ENCODE measurements around the gene DPP6. TPM values are rescaled to one million over a fixed set of nuclear protein-coding genes. Genes with fewer than 3 reads are reported as not detected.
"Not testable (repeated sequence)": the region's sequence is repeated elsewhere in the genome, so short reads cannot be mapped to it uniquely, and the experiment has no call there.

Gene DPP6
- total RNA-seq, 1 experiment from 2014 or later = not detected

DNA sequence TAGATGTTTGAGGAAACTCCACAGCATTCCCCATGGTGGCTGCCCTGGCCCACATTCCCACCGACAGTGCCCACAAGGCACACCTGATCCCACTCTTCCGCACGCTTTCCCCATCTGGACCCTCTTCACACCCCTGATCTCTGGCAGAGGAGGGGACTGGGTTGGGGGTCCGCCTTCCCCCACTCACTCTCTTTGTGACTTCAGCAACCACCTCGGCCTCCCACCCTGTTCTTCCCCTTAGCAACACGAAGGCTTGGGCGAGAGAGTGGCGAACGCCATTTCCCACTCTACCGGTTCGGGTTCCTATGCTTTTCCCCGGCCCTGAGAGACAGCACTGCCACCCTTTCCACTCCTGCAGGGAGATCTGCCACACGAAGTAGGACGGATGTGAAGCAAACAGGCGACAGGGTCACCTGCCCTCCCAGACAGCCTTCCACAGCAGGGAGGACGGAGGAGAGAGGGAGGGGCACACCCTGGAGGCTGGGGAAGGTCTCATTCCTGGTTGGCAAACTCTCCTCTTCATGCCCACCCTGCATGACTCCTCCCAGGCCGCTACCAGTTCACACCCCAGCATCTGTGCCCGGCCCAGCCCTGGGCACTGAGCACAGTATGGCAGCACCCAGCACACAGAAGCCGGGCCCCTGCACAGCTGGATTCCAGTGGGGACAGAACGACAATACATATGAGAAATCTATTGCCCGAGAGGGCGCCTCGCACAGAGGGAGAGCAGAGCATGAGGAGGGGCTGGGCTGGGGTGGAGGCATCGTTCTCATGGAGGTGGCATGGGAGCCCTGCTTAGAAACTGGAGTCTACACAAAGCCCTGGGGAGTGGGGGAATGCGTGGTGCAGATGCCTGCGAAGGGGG, 857.3 kb downstream of the DPP6 start:
- no peak for DNase-seq (ENCODE audit: low spot score)

- DNase-seq (ENCODE audit: low spot score) = no peak
These were observed 857.9 kb downstream of the DPP6 start for GRCh38 chr7:154910125-154910524.

DNA sequence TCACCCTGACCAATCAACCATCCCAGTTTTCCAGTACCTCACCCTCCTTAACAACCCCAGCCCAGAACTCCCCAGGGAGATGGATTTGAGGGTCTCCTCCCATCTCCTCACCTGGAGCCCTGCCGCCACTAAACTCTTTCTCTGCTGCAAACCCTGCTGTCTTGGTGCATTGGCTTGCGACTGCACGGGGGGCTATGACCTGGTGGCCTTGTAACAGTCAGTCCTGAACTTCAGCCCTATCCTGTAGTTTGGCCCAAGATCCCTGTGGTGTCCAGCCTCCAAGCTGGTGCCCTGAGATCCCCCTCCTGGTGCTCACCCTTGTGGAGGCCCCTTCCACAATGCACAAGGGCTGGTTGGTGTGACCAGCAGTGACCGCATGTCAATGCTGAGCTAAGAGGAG, 858.8 kb downstream of the DPP6 start:
- no peak for DNase-seq (ENCODE audit: low spot score)

- no peak for DNase-seq (ENCODE audit: low spot score)
These were observed 859.2 kb downstream of the DPP6 start for GRCh38 chr7:154911411-154911810.

GRCh38 chr7:154911862-154912455, 859.8 kb downstream of the DPP6 start:
- no peak for DNase-seq (ENCODE audit: low spot score)

DNA sequence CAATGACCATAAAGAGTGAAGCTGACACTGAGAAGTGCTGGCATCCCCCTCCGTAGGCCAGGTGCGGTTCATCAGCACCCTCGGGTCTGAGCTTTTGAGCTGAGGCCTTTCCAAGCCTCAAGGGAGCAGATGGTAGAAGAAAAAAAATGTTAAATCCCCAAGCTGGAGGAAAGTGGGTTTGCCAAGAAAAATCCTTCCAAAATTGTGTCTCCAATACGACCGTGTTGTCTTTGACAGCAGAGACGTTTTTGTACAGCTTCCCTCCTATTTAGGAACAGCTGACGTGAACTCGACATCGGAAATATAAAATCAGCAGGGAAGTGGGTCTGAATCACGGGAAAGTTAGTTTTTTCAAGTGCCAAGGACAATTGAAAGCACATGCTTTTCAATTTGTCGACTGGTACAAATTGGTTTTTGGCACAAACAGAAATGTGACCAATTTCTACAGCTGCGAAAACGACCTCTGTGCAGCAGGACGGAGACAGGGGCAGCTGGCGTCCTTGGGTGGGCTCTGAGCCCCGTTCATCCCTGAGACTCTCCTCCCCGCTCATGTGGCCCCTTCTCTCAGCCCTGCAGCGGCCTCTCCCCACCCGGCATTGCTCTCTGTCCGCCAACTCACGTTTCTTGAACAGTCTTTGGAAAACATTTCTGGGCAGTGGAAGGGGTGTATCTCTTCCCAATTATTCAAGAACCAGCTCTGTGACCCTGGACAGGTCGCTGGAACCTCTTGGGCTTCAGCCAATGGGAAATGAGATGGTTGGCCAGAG, 860.9 kb downstream of the DPP6 start:
- DNase-seq (ENCODE audit: low spot score) = no peak

GRCh38 chr7:154913638-154914307, 861.6 kb downstream of the DPP6 start:
- DNase-seq (ENCODE audit: low spot score) = peak; percentile 41

- no peak for DNase-seq (ENCODE audit: low spot score)
These were observed 862.3 kb downstream of the DPP6 start for GRCh38 chr7:154914308-154914995.

GRCh38 chr7:154914996-154915380, 862.8 kb downstream of the DPP6 start:
- no peak for DNase-seq (ENCODE audit: low spot score)

- no peak for DNase-seq (ENCODE audit: low spot score)
These were observed 863.4 kb downstream of the DPP6 start for GRCh38 chr7:154915600-154915999.

GRCh38 chr7:154916381-154916780, 864.2 kb downstream of the DPP6 start:
- no peak for DNase-seq (ENCODE audit: low spot score)

DNA sequence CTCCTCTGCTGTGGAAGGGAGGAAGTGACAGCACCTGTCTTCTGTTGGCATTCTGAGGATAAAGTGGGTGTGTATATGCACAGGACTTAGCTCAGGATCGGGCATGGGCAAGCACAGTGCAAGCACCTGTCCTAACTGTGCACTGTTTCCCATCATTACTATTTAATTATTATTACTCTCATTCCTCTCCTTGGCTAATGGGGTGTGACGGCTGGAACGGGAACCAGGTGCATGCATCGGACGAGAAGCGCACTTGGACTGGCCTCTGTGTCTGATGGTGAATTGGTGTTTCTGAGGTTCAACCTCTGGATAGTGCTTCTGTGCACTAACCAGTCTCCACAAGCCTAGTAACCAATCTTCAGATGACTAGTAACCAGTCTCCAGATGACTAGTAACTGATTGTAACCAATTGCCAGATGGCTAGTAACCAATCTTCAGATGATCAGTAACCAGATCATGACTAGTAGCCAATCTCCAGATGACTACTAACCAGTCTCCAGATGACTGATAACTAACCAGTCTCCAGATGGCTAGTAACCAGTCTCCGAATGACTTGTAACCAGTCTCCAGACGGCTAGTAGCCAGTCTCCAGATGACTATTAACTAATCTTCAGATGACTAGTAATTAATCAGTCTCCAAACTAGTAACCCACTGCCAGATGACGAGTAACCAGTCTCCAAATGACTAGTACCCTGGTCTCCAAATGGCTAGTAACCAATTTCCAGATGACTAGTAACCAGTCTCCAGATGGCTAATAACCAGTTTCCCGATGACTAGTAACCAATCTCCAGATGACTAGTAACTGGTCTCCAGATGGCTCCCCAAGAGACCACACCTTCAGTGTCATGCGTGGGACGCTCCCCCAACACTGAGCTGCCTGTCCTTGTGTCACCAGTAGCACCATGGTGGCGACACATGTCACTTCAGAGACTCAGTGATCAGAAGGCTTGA, 864.9 kb downstream of the DPP6 start:
- DNase-seq (ENCODE audit: low spot score) = no peak

DNA sequence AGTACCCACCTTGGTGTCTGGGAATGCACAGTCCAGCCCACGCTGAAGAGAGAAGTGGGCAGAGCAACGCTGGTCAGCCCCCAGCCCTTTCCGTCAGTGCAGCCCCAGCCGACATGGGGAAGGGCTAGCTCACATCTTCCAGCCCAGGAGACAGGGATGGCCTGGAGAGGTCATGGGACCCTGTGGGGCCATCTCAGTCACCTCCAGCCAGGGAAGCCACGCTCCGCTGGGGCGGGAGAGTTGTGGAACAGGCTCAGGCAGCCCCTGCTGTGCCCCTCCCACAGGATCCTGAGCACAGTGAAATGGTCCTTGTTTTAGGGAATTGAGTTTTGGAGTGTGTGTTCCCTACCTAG, 865.6 kb downstream of the DPP6 start:
- DNase-seq (ENCODE audit: low spot score) = no peak

- no peak for DNase-seq (ENCODE audit: low spot score)
These were observed 866.1 kb downstream of the DPP6 start for GRCh38 chr7:154918266-154918665.

- DNase-seq (ENCODE audit: low spot score) = no peak
These were observed 866.5 kb downstream of the DPP6 start for GRCh38 chr7:154918741-154919140.

- DNase-seq (ENCODE audit: low spot score) = no peak
These were observed 867.4 kb downstream of the DPP6 start for GRCh38 chr7:154919344-154920225.

DNA sequence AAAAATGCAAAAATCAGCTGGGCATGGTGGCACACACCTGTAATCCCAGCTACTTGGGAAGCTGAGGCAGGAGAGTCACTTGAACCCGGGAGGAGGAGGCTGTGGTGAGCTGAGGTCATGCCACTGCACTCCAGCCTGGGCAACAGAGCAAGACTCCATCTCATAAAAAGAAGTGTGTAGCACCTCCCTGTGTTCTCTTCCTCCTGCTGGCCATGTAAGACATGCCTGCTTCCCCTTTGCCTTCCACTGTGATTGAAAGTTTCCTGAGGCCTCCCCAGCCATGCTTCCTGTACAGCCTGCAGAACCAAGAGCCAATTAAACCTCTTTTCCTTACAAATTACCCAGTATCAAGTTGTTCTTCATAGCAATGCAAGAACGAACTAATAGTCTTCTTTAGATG, 870.3 kb downstream of the DPP6 start:
- not testable (repeated sequence) for DNase-seq (ENCODE audit: low spot score)

- peak; percentile 72 for DNase-seq (ENCODE audit: low spot score)
These were observed 875.5 kb downstream of the DPP6 start for GRCh38 chr7:154927624-154928125.
